ENCODE measurements around the gene KIF25.

The KIF25 gene

GRCh38 chr6:168035098-168035660, 37.7 kb downstream of the KIF25 start:
- no peak for DNase-seq (ENCODE audit: low read depth in 3 of 3)

GRCh38 chr6:168035661-168036545, 38.4 kb downstream of the KIF25 start:
- no peak for DNase-seq (ENCODE audit: low read depth in 3 of 3)

- DNase-seq (ENCODE audit: low read depth in 3 of 3): no peak
These were observed 39.8 kb downstream of the KIF25 start for GRCh38 chr6:168037242-168037641.

- DNase-seq (ENCODE audit: low read depth in 3 of 3): no peak
These were observed 40.4 kb downstream of the KIF25 start for GRCh38 chr6:168037856-168038255.

- no peak for DNase-seq (ENCODE audit: low read depth in 3 of 3)
These were observed 41.2 kb downstream of the KIF25 start for GRCh38 chr6:168038576-168039140.

- no peak for DNase-seq (ENCODE audit: low read depth in 3 of 3)
These were observed 41.8 kb downstream of the KIF25 start for GRCh38 chr6:168039301-168039700.

GRCh38 chr6:168039849-168040248, 42.4 kb downstream of the KIF25 start:
- no peak for DNase-seq (ENCODE audit: low read depth in 3 of 3)

GRCh38 chr6:168040856-168041496, 43.5 kb downstream of the KIF25 start:
- no peak for DNase-seq (ENCODE audit: low read depth in 3 of 3)

- no peak for DNase-seq (ENCODE audit: low read depth in 3 of 3)
These were observed 44.5 kb downstream of the KIF25 start for GRCh38 chr6:168041928-168042327.

GRCh38 chr6:168042426-168043192, 45.1 kb downstream of the KIF25 start:
- no peak for DNase-seq (ENCODE audit: low read depth in 3 of 3)

GRCh38 chr6:168043193-168043847, 45.8 kb downstream of the KIF25 start:
- no peak for DNase-seq (ENCODE audit: low read depth in 3 of 3)

GRCh38 chr6:168043848-168044415, 46.5 kb downstream of the KIF25 start:
- DNase-seq (ENCODE audit: low read depth in 3 of 3): no peak

GRCh38 chr6:168044521-168045130, 47.2 kb downstream of the KIF25 start:
- DNase-seq (ENCODE audit: low read depth in 3 of 3): no peak

GRCh38 chr6:168045141-168045691, 47.7 kb downstream of the KIF25 start:
- DNase-seq (ENCODE audit: low read depth in 3 of 3): no peak

GRCh38 chr6:168045706-168046620, 48.5 kb downstream of the KIF25 start:
- no peak for DNase-seq (ENCODE audit: low read depth in 3 of 3)

- no peak for DNase-seq (ENCODE audit: low read depth in 3 of 3)
These were observed 49.2 kb downstream of the KIF25 start for GRCh38 chr6:168046696-168047095.

GRCh38 chr6:168047841-168048723, 50.6 kb downstream of the KIF25 start:
- no peak for DNase-seq (ENCODE audit: low read depth in 3 of 3)

GRCh38 chr6:168048724-168049025, 51.2 kb downstream of the KIF25 start:
- DNase-seq (ENCODE audit: low read depth in 3 of 3): no peak
